ENCODE results near the gene PSMC5.
"Not testable (repeated sequence)": the region's sequence is repeated elsewhere in the genome, so short reads cannot be mapped to it uniquely, and the experiment has no call there.

Gene PSMC5

GRCh38 chr17:63827002-63827800, at the start of gene PSMC5, which contains the start of gene FTSJ3:
Gene PSMC5, plus strand, starts transcription at chr17:63827431. Its CDS starts 60 bp downstream, at chr17:63827491.
Gene FTSJ3, minus strand, starts transcription at chr17:63827663. Its CDS starts 761 bp downstream, at chr17:63826902.
- DNase-seq = peak; percentile 84

- no peak for DNase-seq
Measured at GRCh38 chr17:63780507-63780906, 46.7 kb upstream of the PSMC5 start.

GRCh38 chr17:63780928-63781327, 46.3 kb upstream of the PSMC5 start:
- DNase-seq = no peak

GRCh38 chr17:63783522-63783921, 43.7 kb upstream of the PSMC5 start:
- no peak for DNase-seq

GRCh38 chr17:63785556-63785955, 41.7 kb upstream of the PSMC5 start:
- DNase-seq = no peak

- no peak for DNase-seq
Measured at GRCh38 chr17:63786117-63786516, 41.1 kb upstream of the PSMC5 start.

GRCh38 chr17:63786971-63787711, 40.1 kb upstream of the PSMC5 start:
- no peak for DNase-seq

- no peak for DNase-seq
Measured at GRCh38 chr17:63790057-63790456, 37.2 kb upstream of the PSMC5 start.

- DNase-seq = no peak
Measured at GRCh38 chr17:63792055-63792729, 35.0 kb upstream of the PSMC5 start.

- DNase-seq = not testable (repeated sequence)
Measured at GRCh38 chr17:63796375-63796774, 30.9 kb upstream of the PSMC5 start.

GRCh38 chr17:63798572-63799106, 28.6 kb upstream of the PSMC5 start:
- DNase-seq = no peak

GRCh38 chr17:63800783-63801182, 26.4 kb upstream of the PSMC5 start:
- no peak for DNase-seq

- DNase-seq = no peak
Measured at GRCh38 chr17:63804328-63804727, 22.9 kb upstream of the PSMC5 start.

GRCh38 chr17:63805591-63805990, 21.6 kb upstream of the PSMC5 start:
- DNase-seq = no peak

- DNase-seq = no peak
Measured at GRCh38 chr17:63809970-63810369, 17.3 kb upstream of the PSMC5 start.

GRCh38 chr17:63816123-63816522, 11.1 kb upstream of the PSMC5 start:
- no peak for DNase-seq

GRCh38 chr17:63816669-63817068, 10.6 kb upstream of the PSMC5 start:
- no peak for DNase-seq

GRCh38 chr17:63817736-63818385, 9.4 kb upstream of the PSMC5 start:
- DNase-seq = no peak

GRCh38 chr17:63819131-63819530, 8.1 kb upstream of the PSMC5 start:
- DNase-seq = no peak

GRCh38 chr17:63819585-63820537, 7.4 kb upstream of the PSMC5 start:
- no peak for DNase-seq

- no peak for DNase-seq
Measured at GRCh38 chr17:63820963-63821561, 6.2 kb upstream of the PSMC5 start.
